NT2/D1 (cell line): Measurements from ENCODE around the gene PI4KA.

Experiments used
- YY1 ChIP-seq: IDR thresholded peaks from 2 replicates; pipeline ENCODE4 v1.6.1; 2011; ENCODE audit not compliant: insufficient read length, insufficient read depth
- ZNF274 ChIP-seq: IDR thresholded peaks from 2 replicates; pipeline ENCODE4 v1.6.1; 2011; ENCODE audit warnings: mild to moderate bottlenecking, low read depth, low read length

GRCh38 chr22:20852503-20852902 is 6.1 kb downstream of the PI4KA start:
- TF ChIP-seq YY1 (no peak), ZNF274 (no peak)
